ENCODE results near the gene GRM2. TPM values are rescaled to one million over a fixed set of nuclear protein-coding genes. Genes with fewer than 3 reads are reported as not detected.

Gene GRM2
- total RNA-seq, 1 experiment from 2014 or later, result 5.6 TPM

GRCh38 chr3:51682526-51682925 lies 24.3 kb upstream of the GRM2 start:
- POLR2A ChIA-PET (ENCODE audit: low non-redundant PET), result no interaction called here
- peaks cover 3% of the 10 kb centered on the region for H3K36me3 ChIP-seq (ENCODE audit: insufficient read depth, low read length, poor library complexity, severe bottlenecking)
- no peak for TF ChIP-seq CTCF (conservative IDR thresholded peaks at IDR 0.05; ENCODE audit: low read depth, low read length)
- TF ChIP-seq EZH2 (IDR thresholded peaks at IDR 0.05; ENCODE audit: borderline replicate concordance, low read depth, low read length, poor library complexity, severe bottlenecking), result no peak
- intact Hi-C loops (cut with micrococcal nuclease; ENCODE audit: unreplicated experiment), result loop anchor here (1.0 to 5.0 kb wide), 2 partner anchors 180 to 295 kb away; partner anchors contain the start of gene MANF
- H3K4me3 ChIP-seq (ENCODE audit: low read depth, low read length, poor library complexity, severe bottlenecking), result no peak overlapping the region
- no peaks in the 10 kb centered on the region for H3K9me3 ChIP-seq (ENCODE audit: low read depth, low read length, poor library complexity, severe bottlenecking)
- BruUV-seq (replicated peaks), result no TSS peak
- H3K4me1 ChIP-seq (ENCODE audit: insufficient read depth, low read length, poor library complexity, severe bottlenecking), result peaks cover 3% of the 10 kb centered on the region
- no peak overlapping the region for H3K27ac ChIP-seq (ENCODE audit: low read depth, low read length, poor library complexity, severe bottlenecking)
- no peak for DNase-seq (ENCODE audit: low spot score)
- H3K27me3 ChIP-seq (replicated peaks; ENCODE audit: insufficient read depth, low read depth, low read length, poor library complexity), result no peaks in the 10 kb centered on the region
- CTCF ChIA-PET, result interaction anchor here (0.5 to 1.7 kb wide), 6 partner anchors 10 to 183 kb away, joined by 3 to 22 read pairs (median 5); partner anchors contain the start of gene DCAF1

GRCh38 chr3:51683566-51683965 lies 23.3 kb upstream of the GRM2 start:
- intact Hi-C loops (cut with micrococcal nuclease; ENCODE audit: unreplicated experiment), result loop anchor here (5.0 kb wide), 1 partner anchor 296 kb away; the partner anchor contains the start of gene MANF
- TF ChIP-seq CTCF (conservative IDR thresholded peaks at IDR 0.05; ENCODE audit: low read depth, low read length), result no peak
- POLR2A ChIA-PET (ENCODE audit: low non-redundant PET), result no interaction called here
- DNase-seq (ENCODE audit: low spot score), result no peak
- CTCF ChIA-PET, result no interaction called here
- no TSS peak for BruUV-seq (replicated peaks)
- Histone ChIP-seq H3K9me3 (ENCODE audit: low read depth, low read length, poor library complexity, severe bottlenecking) (no peaks in the 10 kb centered on the region), H3K4me3 (ENCODE audit: low read depth, low read length, poor library complexity, severe bottlenecking) (no peak overlapping the region), H3K27me3 (replicated peaks; ENCODE audit: insufficient read depth, low read depth, low read length, poor library complexity) (no peaks in the 10 kb centered on the region), H3K27ac (ENCODE audit: low read depth, low read length, poor library complexity, severe bottlenecking) (no peak overlapping the region), H3K36me3 (ENCODE audit: insufficient read depth, low read length, poor library complexity, severe bottlenecking) (peaks cover 3% of the 10 kb centered on the region), H3K4me1 (ENCODE audit: insufficient read depth, low read length, poor library complexity, severe bottlenecking) (peaks cover 3% of the 10 kb centered on the region)

GRCh38 chr3:51684971-51685751 lies 21.7 kb upstream of the GRM2 start:
- H3K9me3 ChIP-seq (ENCODE audit: low read depth, low read length, poor library complexity, severe bottlenecking), result no peaks in the 10 kb centered on the region
- no peaks in the 10 kb centered on the region for H3K27me3 ChIP-seq (replicated peaks; ENCODE audit: insufficient read depth, low read depth, low read length, poor library complexity)
- no peak overlapping the region for H3K27ac ChIP-seq (ENCODE audit: low read depth, low read length, poor library complexity, severe bottlenecking)
- TF ChIP-seq EZH2 (IDR thresholded peaks at IDR 0.05; ENCODE audit: borderline replicate concordance, low read depth, low read length, poor library complexity, severe bottlenecking) (no peak), CTCF (conservative IDR thresholded peaks at IDR 0.05; ENCODE audit: low read depth, low read length) (no peak)
- H3K36me3 ChIP-seq (ENCODE audit: insufficient read depth, low read length, poor library complexity, severe bottlenecking), result peaks cover 3% of the 10 kb centered on the region
- no TSS peak for BruUV-seq (replicated peaks)
- H3K4me1 ChIP-seq (ENCODE audit: insufficient read depth, low read length, poor library complexity, severe bottlenecking), result peaks cover 3% of the 10 kb centered on the region
- ChIA-PET POLR2A (ENCODE audit: low non-redundant PET) (no interaction called here), CTCF (no interaction called here)
- intact Hi-C loops (cut with micrococcal nuclease; ENCODE audit: unreplicated experiment), result loop anchor here (5.0 kb wide), 1 partner anchor 298 kb away; the partner anchor contains the start of gene MANF
- no peak for DNase-seq (ENCODE audit: low spot score)
- no peak overlapping the region for H3K4me3 ChIP-seq (ENCODE audit: low read depth, low read length, poor library complexity, severe bottlenecking)

All from A673 (cell line).